Heart left ventricle (tissue), 16 donors: Measurements from ENCODE around the gene ENTPD1. TPM values are rescaled to one million over a fixed set of nuclear protein-coding genes. Genes with fewer than 3 reads are reported as not detected.

Experiments used
- ATAC-seq, 4 donors: fragments of 200-7000 bp; cut with Tn5 transposase; one replicate each; pipeline ENCODE4 v1.9.1; 2020 to 2022; ENCODE audit warnings: moderate library complexity in 4 of 4, mild to moderate bottlenecking in 3 of 4, moderate number of reproducible peaks in 1 of 4
- DNase-seq, 5 donors: peaks; one replicate each; pipeline ENCODE4 v3.0.0-alpha.2; 2020
- H3K27ac ChIP-seq, 12 donors: fragments of 200-600 bp; sonication (generic) in 4 of 12; one replicate each; pipeline versions ENCODE4 v1.5.0 to v1.8.0; 2016 to 2022; ENCODE audit warnings: mild to moderate bottlenecking in 2 of 12
- H3K27me3 ChIP-seq, 9 donors: fragments of 200-600 bp; sonication (generic) in 2 of 9; one replicate each; pipeline versions ENCODE4 v1.5.1 to v1.8.0; 2016 to 2022; ENCODE audit warnings: mild to moderate bottlenecking in 3 of 9
- H3K36me3 ChIP-seq, 9 donors: fragments of 200-600 bp; sonication (generic) in 2 of 9; one replicate each; pipeline versions ENCODE4 v1.5.0 to v1.8.0; 2018 to 2022; ENCODE audit warnings: mild to moderate bottlenecking in 2 of 9
- H3K4me1 ChIP-seq, 12 donors: fragments of 200-600 bp; sonication (generic) in 4 of 12; one replicate each; pipeline versions ENCODE4 v1.5.0 to v1.8.0; 2016 to 2022; ENCODE audit warnings: mild to moderate bottlenecking in 3 of 12
- H3K4me3 ChIP-seq, 12 donors: fragments of 200-600 bp; sonication (generic) in 4 of 12; one replicate each; pipeline versions ENCODE4 v1.5.0 to v1.8.0; 2017 to 2022; ENCODE audit warnings: mild to moderate bottlenecking in 9 of 12, moderate library complexity in 4 of 12
- H3K9me3 ChIP-seq, 12 donors: fragments of 200-600 bp; sonication (generic) in 4 of 12; one replicate each; pipeline versions ENCODE4 v1.5.0 to v1.8.0; 2016 to 2022; ENCODE audit warnings: mild to moderate bottlenecking in 1 of 12
- POLR2A ChIP-seq, 2 donors: fragments of 450-650 bp; IDR thresholded peaks; one replicate each; pipeline ENCODE4 v1.6.1; 2017; ENCODE audit warnings: antibody characterized with exemption in 2 of 2, mild to moderate bottlenecking in 2 of 2, moderate library complexity in 2 of 2
- WGBS, 4 donors: extraction: QIAGEN DNeasy Blood & Tissue Kit in 2 of 4; methylation state at CpG; one replicate each; pipeline versions ENCODE4 v1.1.5 to v1.1.7; 2013 to 2018; 5-methylcytosine and 5-hydroxymethylcytosine counted together
- intact Hi-C, 10 donors: fragments of 100-400 bp; cut with DNase I; formaldehyde crosslinking; loops; one replicate each; pipeline versions ENCODE4 v1.11.1 to v1.14.2; 2022
- polyA plus RNA-seq, 2 donors: library from polyadenylated mRNA; stranded (reverse); fragments of 200-250 nt; gene quantifications; one replicate each; pipeline ENCODE4 v1.2.3, GENCODE V29; 2013
- total RNA-seq, 9 donors: library from RNA; depleted of rRNA in 2 of 9; stranded (reverse); fragments of >200 nt in 2 of 9; fragmentation: NEBNext Ultra II Directional in 3 of 9; extraction: Animal tissue kit (Norgen Biotek cat#: 25700) in 3 of 9; gene quantifications; one replicate each; pipeline versions ENCODE4 v1.1.0 to v1.2.4, GENCODE V29; 2016 to 2023
- TF ChIP-seq, protein P1 (sequence below), 12 donors: fragments of 200-600 bp; sonication (generic) in 4 of 12; IDR thresholded peaks; one replicate each; pipeline versions ENCODE4 v1.5.0 to v1.8.0; 2018 to 2022; ENCODE audit warnings: antibody characterized with exemption in 12 of 12, mild to moderate bottlenecking in 5 of 12
- donor health status: ischemic (EF 13 %, LVEDD 7.1; RV severe dilation, severe dysfunction).
- donor health status: healthy with polysubstance abuse.
- donor health status: DM: no; HTN: yes; CAD: no.
- donor health status: DM: no; HTN: no; CAD: no.
- donor health status: ischemic (EF 25% LVEDD 6.9; RV normal size, moderate dysfunction).
- donor health status: ischemic (EF 25% LVEDD 5.7; RV mildly dilated, moderate dysfunction).
- donor health status: healthy.
- donor health status: DM: yes; HTN: yes; CAD: no.
- donor health status: ischemic (EF 35%, LVEDD 5.7; RV mildly dilated, moderate dysfunction).
- donor health status: nonischemic (EF 11% LVEDD 7.7; RV severe dilation, severe dysfunction).
- donor health status: DM: yes; HTN: yes; CAD: no.
- donor health status: PGD.
- donor health status: ischemic (EF 29% LVEDD 5.4; RV normal size, mild dysfunction).
- donor health status: nonischemic (EF 23%, LVEDD 6.1; RV moderate dilation, normal function).

The ENTPD1 gene
- total and polyA plus RNA-seq, 11 donors: 3.3 to 23.2 (median 7.6) TPM

DNA sequence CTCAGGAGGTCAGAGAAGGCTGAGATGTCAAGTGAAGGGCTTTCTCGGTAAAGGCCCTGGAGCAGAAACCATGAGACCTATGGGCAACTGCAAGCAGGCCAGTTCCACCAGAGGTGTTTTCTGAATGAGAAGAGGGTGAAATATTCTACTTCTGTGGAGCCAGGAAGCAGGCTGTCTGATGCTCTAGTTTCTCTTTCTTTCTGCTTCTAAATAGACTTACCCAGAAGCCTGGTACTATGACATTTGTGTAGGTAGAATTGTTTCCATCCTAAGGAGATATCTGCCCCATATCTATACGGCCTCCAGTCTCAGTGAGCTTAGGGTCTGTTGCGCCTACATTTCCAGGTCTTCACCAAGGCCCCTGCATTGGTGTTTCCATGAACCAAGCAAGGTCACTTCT is 78.4 kb downstream of the ENTPD1 start:
- H3K27ac ChIP-seq: no peak overlapping the region
- 90 to 98% (median 93%) methylated on average over 3 of the region's 3 CpGs for WGBS, 4 donors
- intact Hi-C loops: no loop called here

DNA sequence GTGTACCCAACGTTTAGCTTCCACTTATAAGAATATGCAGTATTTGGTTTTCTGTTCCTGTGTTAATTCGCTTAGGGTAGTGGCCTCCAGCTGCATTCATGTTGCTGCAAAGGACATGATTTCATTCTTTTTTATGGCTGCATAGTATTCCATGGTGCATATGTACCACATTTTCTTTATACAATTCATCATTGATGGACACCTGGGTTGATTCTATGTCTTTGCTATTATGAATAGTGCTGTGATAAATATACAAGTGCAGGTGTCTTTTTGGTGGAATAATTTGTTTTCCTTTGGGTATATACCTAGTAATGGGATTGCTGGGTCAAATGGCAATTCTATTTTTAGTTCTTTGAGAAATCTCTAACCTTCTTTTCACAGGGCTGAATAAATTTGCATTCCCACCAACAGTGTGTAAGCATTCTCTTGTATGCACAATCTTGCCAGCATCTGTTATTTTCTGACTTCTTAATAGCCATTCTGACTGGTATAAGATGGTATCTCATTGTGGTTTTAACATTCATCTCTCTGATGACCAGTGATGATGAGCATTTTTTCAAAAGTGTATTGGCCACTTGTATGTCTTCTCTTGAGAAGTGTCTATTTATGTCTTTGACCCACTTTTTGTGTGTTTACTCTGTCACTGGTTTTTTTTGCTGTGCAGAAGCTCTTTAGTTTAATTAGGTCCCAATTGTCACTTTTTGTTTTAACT is 79.3 kb downstream of the ENTPD1 start:
- Histone ChIP-seq H3K4me1 (peaks cover 0 to 46% (median 8%) of the 10 kb centered on the region in 12 donors), H3K36me3 (no peaks in the 10 kb centered on the region), H3K9me3 (no peaks in the 10 kb centered on the region), H3K27ac (no peak overlapping the region), H3K4me3 (no peak overlapping the region), H3K27me3 (no peaks in the 10 kb centered on the region)
- ATAC-seq: no peak
- intact Hi-C loops: no loop called here
- TF ChIP-seq, protein P1, sequence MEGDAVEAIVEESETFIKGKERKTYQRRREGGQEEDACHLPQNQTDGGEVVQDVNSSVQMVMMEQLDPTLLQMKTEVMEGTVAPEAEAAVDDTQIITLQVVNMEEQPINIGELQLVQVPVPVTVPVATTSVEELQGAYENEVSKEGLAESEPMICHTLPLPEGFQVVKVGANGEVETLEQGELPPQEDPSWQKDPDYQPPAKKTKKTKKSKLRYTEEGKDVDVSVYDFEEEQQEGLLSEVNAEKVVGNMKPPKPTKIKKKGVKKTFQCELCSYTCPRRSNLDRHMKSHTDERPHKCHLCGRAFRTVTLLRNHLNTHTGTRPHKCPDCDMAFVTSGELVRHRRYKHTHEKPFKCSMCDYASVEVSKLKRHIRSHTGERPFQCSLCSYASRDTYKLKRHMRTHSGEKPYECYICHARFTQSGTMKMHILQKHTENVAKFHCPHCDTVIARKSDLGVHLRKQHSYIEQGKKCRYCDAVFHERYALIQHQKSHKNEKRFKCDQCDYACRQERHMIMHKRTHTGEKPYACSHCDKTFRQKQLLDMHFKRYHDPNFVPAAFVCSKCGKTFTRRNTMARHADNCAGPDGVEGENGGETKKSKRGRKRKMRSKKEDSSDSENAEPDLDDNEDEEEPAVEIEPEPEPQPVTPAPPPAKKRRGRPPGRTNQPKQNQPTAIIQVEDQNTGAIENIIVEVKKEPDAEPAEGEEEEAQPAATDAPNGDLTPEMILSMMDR (IDR thresholded peaks at IDR 0.05): no peak
- TF ChIP-seq POLR2A (IDR thresholded peaks at IDR 0.05): no peak
- no peak for DNase-seq
- 74 to 97% (median 94%) methylated on average over 2 of the region's 2 CpGs for WGBS, 4 donors

More for the DNA sequence above, 78.4 kb downstream of the ENTPD1 start:
- H3K9me3 ChIP-seq: no peaks in the 10 kb centered on the region
- no peaks in the 10 kb centered on the region for H3K36me3 ChIP-seq
- H3K27me3 ChIP-seq: no peaks in the 10 kb centered on the region
- DNase-seq (no peak), ATAC-seq (no peak)
- no peak for TF ChIP-seq POLR2A (IDR thresholded peaks at IDR 0.05)
- TF ChIP-seq, protein P1 (IDR thresholded peaks at IDR 0.05): no peak
- H3K4me1 ChIP-seq: peaks cover 0 to 45% (median 8%) of the 10 kb centered on the region in 12 donors
- H3K4me3 ChIP-seq: no peak overlapping the region

- H3K4me3 ChIP-seq: no peak overlapping the region
- no peak for ATAC-seq
- no peak overlapping the region for H3K27ac ChIP-seq
- no peaks in the 10 kb centered on the region for H3K27me3 ChIP-seq
- peaks cover 0 to 52% (median 8%) of the 10 kb centered on the region in 12 donors for H3K4me1 ChIP-seq
- DNase-seq: no peak
- TF ChIP-seq POLR2A (IDR thresholded peaks at IDR 0.05): no peak
- TF ChIP-seq, protein P1 (IDR thresholded peaks at IDR 0.05): no peak
- intact Hi-C loops: no loop called here
- H3K36me3 ChIP-seq: no peaks in the 10 kb centered on the region
- H3K9me3 ChIP-seq: no peaks in the 10 kb centered on the region
Measured at GRCh38 chr10:95835911-95836310, 79.9 kb downstream of the ENTPD1 start.

DNA sequence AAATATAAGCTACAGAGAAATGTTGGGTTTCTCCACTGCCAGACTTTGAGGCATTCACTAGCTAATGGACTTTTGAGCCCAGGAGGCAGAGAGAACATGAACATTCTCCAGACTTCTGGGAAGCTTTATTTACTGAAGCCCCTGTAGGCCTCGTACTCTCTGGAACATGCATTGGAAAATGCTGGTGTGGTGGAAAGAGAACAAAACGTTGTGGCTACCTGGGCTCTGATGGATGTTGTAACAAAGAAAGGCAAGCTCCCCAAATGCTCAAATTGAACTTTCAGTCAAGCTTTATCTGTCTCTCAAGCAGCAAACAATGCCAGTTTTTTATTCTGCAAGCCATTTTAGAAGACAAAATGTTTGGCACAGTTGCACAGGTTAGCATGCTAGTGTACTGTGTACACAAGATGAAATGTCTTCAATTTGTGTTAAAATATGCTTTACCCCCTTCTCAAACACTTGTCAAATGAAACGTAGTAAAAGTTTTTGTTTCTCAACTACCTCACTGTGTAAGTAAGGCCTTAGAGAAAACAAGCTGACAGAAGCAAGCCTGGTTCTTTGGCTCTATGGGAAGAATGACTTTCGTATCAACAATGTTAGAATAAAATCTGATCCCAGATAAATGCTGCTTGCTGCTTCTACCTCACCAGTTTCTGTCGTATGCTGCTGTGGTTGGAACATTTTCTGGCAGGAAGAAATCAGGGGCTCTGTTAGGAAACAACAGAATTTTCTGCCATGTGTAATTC is 80.8 kb downstream of the ENTPD1 start:
- TF ChIP-seq, protein P1 (IDR thresholded peaks at IDR 0.05): no peak
- TF ChIP-seq POLR2A (IDR thresholded peaks at IDR 0.05): no peak
- intact Hi-C loops: no loop called here
- ATAC-seq (no peak), DNase-seq (no peak)
- Histone ChIP-seq H3K9me3 (no peaks in the 10 kb centered on the region), H3K4me1 (peaks cover 0 to 55% (median 8%) of the 10 kb centered on the region in 12 donors), H3K27ac (peak overlapping the region in 3 of 12 donors; percentile 9 to 68 (median 32)), H3K4me3 (no peak overlapping the region), H3K27me3 (no peaks in the 10 kb centered on the region), H3K36me3 (no peaks in the 10 kb centered on the region)
- WGBS, 4 donors: 61 to 73% (median 70%) methylated on average over 5 of the region's 5 CpGs
